ENCODE data around the gene HVCN1. TPM values are rescaled to one million over a fixed set of nuclear protein-coding genes. Genes with fewer than 3 reads are reported as not detected.

The HVCN1 gene
- total RNA-seq, 1 donor from 2014 or later = 16.7 TPM

DNA sequence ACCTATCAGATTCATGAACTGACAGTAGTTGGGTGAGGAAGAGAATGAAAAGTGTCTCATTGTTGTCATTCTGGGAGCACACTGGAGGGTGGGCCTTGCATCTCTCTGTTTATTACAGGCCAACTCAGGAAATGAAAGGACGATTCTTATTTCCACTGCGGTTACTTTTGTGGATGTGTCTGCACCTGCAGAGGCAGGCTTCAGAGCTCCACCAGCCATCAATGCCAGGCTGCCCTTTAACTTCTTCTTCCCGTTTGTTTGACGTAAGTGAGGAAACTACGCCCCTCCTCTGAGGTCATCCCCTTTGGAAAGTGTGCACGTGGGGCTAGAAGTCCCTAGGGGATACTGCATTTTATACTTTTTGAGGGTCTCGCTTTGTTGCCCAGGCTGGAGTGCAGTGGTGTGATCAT, 41.3 kb downstream of the HVCN1 start:
- Mint-ChIP-seq H3K27me3 (ENCODE audit: insufficient read depth) (no peaks in the 10 kb centered on the region), H3K27ac (peak overlapping the region; percentile 50)
- intact Hi-C loops (cut with micrococcal nuclease) = loop anchor here (2.0 kb wide), 1 partner anchor 15 kb away; no protein-coding TSS in a partner anchor

GRCh38 chr12:110641521-110641920, 47.4 kb downstream of the HVCN1 start:
- intact Hi-C loops (cut with micrococcal nuclease) = no loop called here
- no peak overlapping the region for H3K4me3 Mint-ChIP-seq
- H3K27me3 Mint-ChIP-seq (ENCODE audit: insufficient read depth) = no peaks in the 10 kb centered on the region
- DNase-seq (ENCODE audit: low spot score) = no peak
- H3K9me3 Mint-ChIP-seq = no peaks in the 10 kb centered on the region
- H3K4me1 Mint-ChIP-seq (ENCODE audit: low read depth) = peaks cover 19% of the 10 kb centered on the region
- H3K27ac Mint-ChIP-seq = no peak overlapping the region
- peaks cover 1% of the 10 kb centered on the region for H3K36me3 Mint-ChIP-seq (ENCODE audit: low read depth)

More for the DNA sequence above, 41.3 kb downstream of the HVCN1 start:
- no peak overlapping the region for H3K4me3 Mint-ChIP-seq
- no peak for DNase-seq (ENCODE audit: low spot score)
- no peaks in the 10 kb centered on the region for H3K9me3 Mint-ChIP-seq
- peaks cover 20% of the 10 kb centered on the region for H3K36me3 Mint-ChIP-seq (ENCODE audit: low read depth)
- H3K4me1 Mint-ChIP-seq (ENCODE audit: low read depth) = peaks cover 17% of the 10 kb centered on the region

DNA sequence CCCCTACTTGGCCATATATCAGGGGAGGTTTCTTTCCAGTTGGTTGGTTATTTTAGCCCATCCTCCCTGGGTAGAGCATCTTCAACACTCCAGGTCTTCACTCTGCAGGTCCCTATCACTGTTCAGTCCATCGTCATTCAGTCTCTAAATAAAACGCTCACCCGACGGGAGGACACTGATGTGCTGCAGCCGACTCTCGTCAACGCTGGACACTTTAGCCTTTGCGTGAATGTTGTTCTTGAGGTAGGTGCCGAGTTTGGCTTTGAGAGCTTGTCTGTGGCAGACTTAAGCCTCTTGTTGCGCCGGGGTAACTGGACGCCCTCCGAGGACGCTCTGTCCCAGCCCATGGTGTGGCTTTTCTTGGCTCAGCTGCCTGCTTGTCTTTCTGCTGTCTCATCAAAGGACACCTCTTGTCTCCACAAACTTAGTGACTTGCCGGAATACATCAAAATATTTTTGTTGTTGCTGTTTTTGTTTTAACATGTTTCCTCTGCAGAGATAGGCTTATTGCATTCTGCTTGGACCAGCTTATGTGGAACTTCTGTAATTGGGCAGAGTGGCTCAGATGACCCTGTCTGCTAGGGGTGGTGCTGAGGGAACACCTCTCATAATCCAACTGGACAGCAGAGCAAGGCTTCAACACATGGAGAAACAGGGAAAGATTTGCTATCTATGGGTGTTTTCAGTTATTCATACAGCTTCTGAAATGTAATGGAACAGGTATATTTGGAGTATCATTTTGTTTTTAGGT, 48.5 kb downstream of the HVCN1 start:
- Mint-ChIP-seq H3K27me3 (ENCODE audit: insufficient read depth) (no peaks in the 10 kb centered on the region), H3K27ac (no peak overlapping the region), H3K36me3 (ENCODE audit: low read depth) (peaks cover 1% of the 10 kb centered on the region), H3K4me1 (ENCODE audit: low read depth) (peaks cover 27% of the 10 kb centered on the region), H3K9me3 (no peaks in the 10 kb centered on the region), H3K4me3 (no peak overlapping the region)
- no peak for DNase-seq (ENCODE audit: low spot score)
- intact Hi-C loops (cut with micrococcal nuclease) = no loop called here

DNA sequence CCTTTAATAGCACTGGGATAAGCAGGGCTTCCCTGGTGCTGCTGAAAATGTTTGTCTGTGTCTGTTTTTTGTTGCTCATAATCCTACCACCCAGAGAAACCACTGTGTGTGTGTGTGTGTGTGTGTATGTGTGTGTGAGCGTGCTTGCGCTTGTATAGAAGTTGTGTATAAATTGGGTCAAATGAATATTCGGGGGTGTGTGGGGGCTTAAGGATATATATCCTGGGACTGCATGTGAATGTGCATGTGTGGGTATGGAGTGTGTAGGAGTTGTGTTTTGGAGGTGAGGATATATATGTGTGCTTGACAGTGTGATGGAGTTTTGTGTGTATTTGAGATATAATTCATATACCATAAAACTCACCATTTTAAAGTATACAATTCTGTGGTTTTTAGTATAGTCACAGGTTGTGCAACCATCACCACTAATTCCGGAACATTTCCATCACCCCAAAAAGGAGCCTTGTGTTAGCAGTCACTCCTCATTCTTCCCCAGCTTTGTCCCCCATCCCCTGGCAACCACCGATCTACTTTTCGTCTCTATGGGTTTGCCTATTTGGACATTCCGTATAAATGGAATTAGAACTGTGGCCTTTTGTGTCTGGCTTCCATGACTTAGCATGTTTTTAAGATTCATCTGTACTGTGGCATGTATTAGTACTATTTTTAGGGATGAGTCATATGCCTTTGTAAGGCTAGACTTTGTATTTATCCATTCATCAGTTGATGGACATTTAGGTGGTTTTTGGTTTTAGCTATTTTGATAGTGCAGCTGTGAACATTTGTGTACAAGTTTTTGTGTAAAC, 49.4 kb downstream of the HVCN1 start:
- Mint-ChIP-seq H3K27ac (no peak overlapping the region), H3K9me3 (no peaks in the 10 kb centered on the region), H3K36me3 (ENCODE audit: low read depth) (peaks cover 1% of the 10 kb centered on the region), H3K27me3 (ENCODE audit: insufficient read depth) (no peaks in the 10 kb centered on the region), H3K4me3 (no peak overlapping the region), H3K4me1 (ENCODE audit: low read depth) (peaks cover 32% of the 10 kb centered on the region)
- intact Hi-C loops (cut with micrococcal nuclease) = no loop called here
- DNase-seq (ENCODE audit: low spot score) = no peak

DNA sequence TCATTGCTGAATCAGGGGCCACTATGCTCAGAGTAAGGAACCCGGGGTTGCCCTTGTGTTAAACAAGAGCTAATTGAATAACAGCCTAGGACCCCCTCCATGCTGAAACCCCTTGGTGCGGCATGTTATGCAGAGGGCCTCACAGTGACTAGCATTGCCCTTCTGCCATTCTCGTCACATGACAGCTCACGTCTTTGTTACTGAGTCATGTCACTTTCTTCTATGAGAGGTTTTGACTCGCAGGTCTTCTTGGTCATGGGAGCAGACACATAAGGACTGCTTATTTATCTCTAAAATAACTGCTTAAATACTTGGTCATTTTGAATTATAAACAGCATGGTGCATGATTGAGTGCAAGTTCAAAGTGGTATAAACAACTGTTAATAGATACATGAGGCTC, 50.1 kb downstream of the HVCN1 start:
- no peak overlapping the region for H3K4me3 Mint-ChIP-seq
- no peak for DNase-seq (ENCODE audit: low spot score)
- H3K4me1 Mint-ChIP-seq (ENCODE audit: low read depth) = peaks cover 32% of the 10 kb centered on the region
- H3K27me3 Mint-ChIP-seq (ENCODE audit: insufficient read depth) = no peaks in the 10 kb centered on the region
- no peak overlapping the region for H3K27ac Mint-ChIP-seq
- H3K36me3 Mint-ChIP-seq (ENCODE audit: low read depth) = peaks cover 1% of the 10 kb centered on the region
- intact Hi-C loops (cut with micrococcal nuclease) = no loop called here
- no peaks in the 10 kb centered on the region for H3K9me3 Mint-ChIP-seq

- H3K27me3 Mint-ChIP-seq (ENCODE audit: insufficient read depth) = no peaks in the 10 kb centered on the region
- intact Hi-C loops (cut with micrococcal nuclease) = no loop called here
- no peaks in the 10 kb centered on the region for H3K36me3 Mint-ChIP-seq (ENCODE audit: low read depth)
- H3K9me3 Mint-ChIP-seq = no peaks in the 10 kb centered on the region
- peaks cover 32% of the 10 kb centered on the region for H3K4me1 Mint-ChIP-seq (ENCODE audit: low read depth)
- no peak overlapping the region for H3K4me3 Mint-ChIP-seq
- no peak for DNase-seq (ENCODE audit: low spot score)
- no peak overlapping the region for H3K27ac Mint-ChIP-seq
These were observed 51.0 kb downstream of the HVCN1 start for GRCh38 chr12:110637869-110638441.

DNA sequence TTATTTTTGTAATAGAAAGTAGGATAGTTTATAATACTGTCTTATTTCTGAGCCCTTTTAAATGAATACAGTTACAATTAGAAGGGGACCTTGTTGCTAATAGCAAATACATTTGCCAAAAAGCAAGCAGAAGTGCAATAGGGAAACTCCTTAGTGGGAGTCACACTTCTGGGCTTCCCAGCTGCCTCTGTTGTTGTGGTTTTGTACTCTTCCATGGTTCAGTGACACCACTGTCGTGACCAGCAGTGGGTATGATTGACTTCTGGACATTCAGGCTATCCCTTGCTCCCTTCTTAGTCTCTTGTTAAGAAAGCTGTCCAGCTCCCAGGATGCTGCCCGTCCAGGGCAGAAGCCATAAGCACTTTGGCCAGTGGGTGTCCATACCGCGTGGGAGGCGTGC, 52.4 kb downstream of the HVCN1 start:
- H3K36me3 Mint-ChIP-seq (ENCODE audit: low read depth) = no peaks in the 10 kb centered on the region
- H3K27me3 Mint-ChIP-seq (ENCODE audit: insufficient read depth) = no peaks in the 10 kb centered on the region
- DNase-seq (ENCODE audit: low spot score) = no peak
- intact Hi-C loops (cut with micrococcal nuclease) = no loop called here
- H3K27ac Mint-ChIP-seq = no peak overlapping the region
- H3K4me3 Mint-ChIP-seq = no peak overlapping the region
- H3K9me3 Mint-ChIP-seq = no peaks in the 10 kb centered on the region
- H3K4me1 Mint-ChIP-seq (ENCODE audit: low read depth) = peaks cover 32% of the 10 kb centered on the region

- intact Hi-C loops (cut with micrococcal nuclease) = no loop called here
- Mint-ChIP-seq H3K36me3 (ENCODE audit: low read depth) (no peaks in the 10 kb centered on the region), H3K4me1 (ENCODE audit: low read depth) (peaks cover 32% of the 10 kb centered on the region), H3K27me3 (ENCODE audit: insufficient read depth) (no peaks in the 10 kb centered on the region), H3K27ac (peak overlapping the region; percentile 3), H3K9me3 (no peaks in the 10 kb centered on the region), H3K4me3 (no peak overlapping the region)
- no peak for DNase-seq (ENCODE audit: low spot score)
These were observed 53.9 kb downstream of the HVCN1 start for GRCh38 chr12:110635055-110635454.

DNA sequence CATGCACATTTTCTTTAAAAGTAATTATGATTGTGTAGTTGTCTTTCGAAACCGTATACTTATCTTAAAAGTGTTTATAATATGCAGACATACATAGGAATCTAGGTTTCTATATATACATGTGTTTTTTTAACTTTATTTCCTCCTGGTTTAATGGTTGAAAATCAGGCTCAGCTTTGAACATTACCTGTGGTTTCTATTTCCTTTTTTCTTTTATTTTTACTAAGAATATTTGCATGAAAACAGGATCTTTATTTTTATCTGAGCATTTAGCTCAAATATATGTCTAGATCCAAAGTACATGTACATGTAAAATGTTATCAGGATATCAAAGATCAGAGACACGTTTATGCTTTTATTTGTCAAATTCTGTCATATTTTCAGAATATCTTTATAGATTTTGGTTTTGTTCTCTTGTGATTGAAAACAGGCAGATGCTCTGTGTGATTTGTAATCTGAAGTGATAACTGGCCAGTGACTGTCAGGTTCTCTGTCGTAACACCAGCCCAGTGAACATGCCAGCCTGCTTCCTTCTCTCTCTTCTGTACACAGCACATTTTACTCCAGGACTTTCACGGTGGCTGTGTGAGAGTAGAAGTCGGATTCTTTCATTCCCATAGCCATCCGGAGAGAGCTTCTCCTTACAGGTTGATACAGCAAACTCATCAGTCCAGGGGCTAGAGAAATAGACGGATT, 61.3 kb downstream of the HVCN1 start:
- DNase-seq (ENCODE audit: low spot score) = no peak
- H3K4me3 Mint-ChIP-seq = no peak overlapping the region
- intact Hi-C loops (cut with micrococcal nuclease) = no loop called here
- H3K27ac Mint-ChIP-seq = no peak overlapping the region
- no peaks in the 10 kb centered on the region for H3K9me3 Mint-ChIP-seq
- peaks cover 2% of the 10 kb centered on the region for H3K36me3 Mint-ChIP-seq (ENCODE audit: low read depth)
- no peaks in the 10 kb centered on the region for H3K27me3 Mint-ChIP-seq (ENCODE audit: insufficient read depth)
- H3K4me1 Mint-ChIP-seq (ENCODE audit: low read depth) = no peaks in the 10 kb centered on the region

DNA sequence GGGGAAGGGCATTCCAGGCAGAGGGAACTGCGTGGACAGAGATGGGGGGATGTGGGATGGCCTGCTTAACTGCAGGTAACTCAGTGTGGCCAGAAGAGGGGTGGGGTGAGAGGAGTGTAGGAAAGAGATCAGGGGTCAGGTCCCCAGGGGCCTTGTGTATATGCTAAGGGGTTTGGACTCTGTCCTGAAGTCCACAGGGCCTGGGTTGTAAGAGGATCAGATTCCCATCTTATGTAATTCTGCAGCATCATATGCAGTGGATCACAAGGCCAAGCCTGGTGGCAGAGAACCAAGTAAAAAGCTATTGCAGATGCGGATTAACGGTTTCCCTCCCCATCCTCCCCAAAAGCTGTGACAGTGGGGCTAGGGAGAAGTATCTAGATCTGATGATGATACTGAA, 66.3 kb downstream of the HVCN1 start:
- no peaks in the 10 kb centered on the region for H3K27me3 Mint-ChIP-seq (ENCODE audit: insufficient read depth)
- intact Hi-C loops (cut with micrococcal nuclease) = no loop called here
- H3K36me3 Mint-ChIP-seq (ENCODE audit: low read depth) = no peaks in the 10 kb centered on the region
- DNase-seq (ENCODE audit: low spot score) = no peak
- no peak overlapping the region for H3K27ac Mint-ChIP-seq
- peaks cover 10% of the 10 kb centered on the region for H3K4me1 Mint-ChIP-seq (ENCODE audit: low read depth)
- no peak overlapping the region for H3K4me3 Mint-ChIP-seq
- H3K9me3 Mint-ChIP-seq = no peaks in the 10 kb centered on the region

DNA sequence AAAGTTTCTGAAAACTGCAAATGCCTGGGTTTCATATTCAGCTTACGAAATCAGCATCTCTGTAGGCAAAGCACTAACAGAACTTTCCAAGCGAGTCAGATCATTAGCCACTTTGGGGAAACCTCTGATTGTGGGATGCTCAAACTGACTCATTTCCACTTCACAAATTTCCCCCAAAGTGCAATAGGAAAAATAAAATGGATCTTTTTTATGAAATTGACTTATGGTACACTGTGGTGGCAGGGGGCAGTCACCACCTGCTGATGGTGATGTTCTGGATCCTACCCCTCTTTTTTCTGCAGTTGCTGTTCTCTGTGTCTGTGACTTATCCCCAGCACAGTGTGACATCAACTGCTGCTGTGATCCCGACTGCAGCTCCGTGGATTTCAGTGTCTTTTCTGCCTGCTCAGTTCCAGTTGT, 69.4 kb downstream of the HVCN1 start:
- DNase-seq (ENCODE audit: low spot score) = no peak
- H3K27me3 Mint-ChIP-seq (ENCODE audit: insufficient read depth) = peaks cover 4% of the 10 kb centered on the region
- peak overlapping the region; percentile 37 for H3K4me3 Mint-ChIP-seq
- intact Hi-C loops (cut with micrococcal nuclease) = loop anchor here (1.0 to 5.0 kb wide), 9 partner anchors 41 to 268 kb away; partner anchors contain the start of gene HVCN1
- H3K9me3 Mint-ChIP-seq = no peaks in the 10 kb centered on the region
- no peaks in the 10 kb centered on the region for H3K36me3 Mint-ChIP-seq (ENCODE audit: low read depth)
- peak overlapping the region; percentile 77 for H3K27ac Mint-ChIP-seq
- peaks cover 10% of the 10 kb centered on the region for H3K4me1 Mint-ChIP-seq (ENCODE audit: low read depth)

DNA sequence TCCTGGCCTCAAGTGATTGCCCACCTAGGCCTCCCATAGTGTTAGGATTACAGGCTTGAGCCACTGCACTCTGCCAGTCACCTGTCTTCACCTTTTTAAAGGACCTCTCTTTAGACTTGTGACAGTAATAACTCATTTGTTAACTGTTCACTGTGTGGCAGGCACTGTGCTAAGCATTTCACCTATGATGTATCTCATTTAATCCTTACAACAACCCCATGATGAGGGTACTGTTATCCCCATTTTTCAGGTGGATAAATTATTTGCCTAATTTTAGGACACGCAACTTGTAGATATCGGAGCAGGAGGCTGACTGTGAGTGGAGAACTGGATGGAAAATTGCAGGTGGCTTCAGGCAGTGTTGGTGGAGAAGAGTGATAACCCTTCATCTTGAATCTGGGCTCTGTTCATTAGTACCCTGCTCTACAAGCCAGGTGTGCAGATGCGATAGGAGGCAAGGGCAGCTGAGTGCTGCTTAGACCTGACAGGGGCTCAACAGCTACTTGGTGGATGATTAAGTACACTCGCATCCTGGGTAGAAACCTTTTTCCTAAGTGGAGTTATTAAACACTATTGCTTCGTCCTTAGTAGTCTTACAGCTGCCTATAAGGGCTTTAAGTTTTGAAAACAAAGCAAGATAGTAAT, 72.3 kb downstream of the HVCN1 start:
- H3K36me3 Mint-ChIP-seq (ENCODE audit: low read depth) = no peaks in the 10 kb centered on the region
- H3K27ac Mint-ChIP-seq = no peak overlapping the region
- peaks cover 10% of the 10 kb centered on the region for H3K4me1 Mint-ChIP-seq (ENCODE audit: low read depth)
- peaks cover 4% of the 10 kb centered on the region for H3K27me3 Mint-ChIP-seq (ENCODE audit: insufficient read depth)
- H3K4me3 Mint-ChIP-seq = no peak overlapping the region
- intact Hi-C loops (cut with micrococcal nuclease) = loop anchor here (5.0 kb wide), 1 partner anchor 271 kb away; no protein-coding TSS in a partner anchor
- H3K9me3 Mint-ChIP-seq = no peaks in the 10 kb centered on the region
- no peak for DNase-seq (ENCODE audit: low spot score)
